ENCODE measurements around the gene ANKMY1.

The ANKMY1 gene

DNA sequence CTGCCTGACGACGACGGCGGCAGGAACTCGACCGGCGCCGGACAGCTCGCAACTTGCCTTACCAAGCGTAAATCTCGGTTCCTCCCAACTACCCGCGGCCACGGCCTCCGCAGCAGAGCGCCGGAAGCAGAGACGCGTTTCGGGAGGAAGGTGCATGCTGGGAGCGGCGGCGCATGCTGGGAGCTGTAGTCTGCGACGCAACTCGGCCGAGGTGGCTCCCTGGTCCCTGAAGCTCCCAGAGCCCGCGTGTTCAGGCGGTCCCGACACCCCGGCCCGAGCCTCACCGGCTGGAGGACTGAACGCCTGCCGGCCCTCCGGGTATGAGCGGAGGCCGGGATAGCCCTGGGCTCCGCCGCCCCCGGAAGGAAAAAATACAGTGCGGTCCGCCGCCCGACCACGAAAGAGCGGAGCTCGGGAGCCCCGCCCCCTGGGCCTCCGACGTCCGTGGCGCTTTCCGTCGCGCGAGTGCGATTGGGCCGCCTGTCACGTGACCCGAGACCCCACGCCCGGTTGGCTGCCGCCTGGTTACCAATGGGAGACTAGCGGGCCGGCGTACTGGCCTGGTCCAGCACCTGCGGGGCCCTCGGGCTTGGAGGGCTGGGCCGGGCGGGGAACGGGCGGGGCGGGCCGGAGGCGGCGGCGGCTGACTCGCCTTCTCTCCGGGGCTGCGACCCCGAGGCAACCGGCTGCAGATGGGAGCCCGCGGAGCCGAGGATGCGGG, 28.6 kb upstream of the ANKMY1 start, which contains the start of gene CAPN10 (continued):
- TF ChIP-seq ZNF704 (tag by site-specific recombination; IDR thresholded peaks at IDR 0.05), result no peak
- peak; percentile 80 for TF ChIP-seq SP3 (tag by site-specific recombination; IDR thresholded peaks at IDR 0.05)
- no peak for TF ChIP-seq ZNF155 (tag by site-specific recombination; IDR thresholded peaks at IDR 0.05)
- TF ChIP-seq GFI1B (tag by site-specific recombination; IDR thresholded peaks at IDR 0.05), result peak; percentile 86; the same call in 1 of the 2 replicates
- TF ChIP-seq, protein P1, sequence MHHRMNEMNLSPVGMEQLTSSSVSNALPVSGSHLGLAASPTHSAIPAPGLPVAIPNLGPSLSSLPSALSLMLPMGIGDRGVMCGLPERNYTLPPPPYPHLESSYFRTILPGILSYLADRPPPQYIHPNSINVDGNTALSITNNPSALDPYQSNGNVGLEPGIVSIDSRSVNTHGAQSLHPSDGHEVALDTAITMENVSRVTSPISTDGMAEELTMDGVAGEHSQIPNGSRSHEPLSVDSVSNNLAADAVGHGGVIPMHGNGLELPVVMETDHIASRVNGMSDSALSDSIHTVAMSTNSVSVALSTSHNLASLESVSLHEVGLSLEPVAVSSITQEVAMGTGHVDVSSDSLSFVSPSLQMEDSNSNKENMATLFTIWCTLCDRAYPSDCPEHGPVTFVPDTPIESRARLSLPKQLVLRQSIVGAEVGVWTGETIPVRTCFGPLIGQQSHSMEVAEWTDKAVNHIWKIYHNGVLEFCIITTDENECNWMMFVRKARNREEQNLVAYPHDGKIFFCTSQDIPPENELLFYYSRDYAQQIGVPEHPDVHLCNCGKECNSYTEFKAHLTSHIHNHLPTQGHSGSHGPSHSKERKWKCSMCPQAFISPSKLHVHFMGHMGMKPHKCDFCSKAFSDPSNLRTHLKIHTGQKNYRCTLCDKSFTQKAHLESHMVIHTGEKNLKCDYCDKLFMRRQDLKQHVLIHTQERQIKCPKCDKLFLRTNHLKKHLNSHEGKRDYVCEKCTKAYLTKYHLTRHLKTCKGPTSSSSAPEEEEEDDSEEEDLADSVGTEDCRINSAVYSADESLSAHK (tag by site-specific recombination; IDR thresholded peaks at IDR 0.05), result peak; percentile 0; the same call in 1 of the 2 replicates
- 0 out of 2 replicates have a peak, but pooled peaks have one; percentile 20 for TF ChIP-seq ZNF610 (tag by site-specific recombination; IDR thresholded peaks at IDR 0.05; ENCODE audit: borderline replicate concordance)
- TF ChIP-seq ZNF133 (tag by site-specific recombination; IDR thresholded peaks at IDR 0.05), result no peak
- TF ChIP-seq ZNF561 (tag by site-specific recombination; IDR thresholded peaks at IDR 0.05; ENCODE audit: borderline replicate concordance), result 0 out of 2 replicates have a peak, but pooled peaks have one; percentile 47
- no peak for TF ChIP-seq KLF7 (tag by site-specific recombination; IDR thresholded peaks at IDR 0.05; ENCODE audit: borderline replicate concordance)
- TF ChIP-seq ZNF202 (tag by site-specific recombination; IDR thresholded peaks at IDR 0.05; ENCODE audit: borderline replicate concordance), result no peak
- TF ChIP-seq WT1 (tag by site-specific recombination; IDR thresholded peaks at IDR 0.05), result peak; percentile 21; the same call in 1 of the 2 replicates
- TF ChIP-seq SP2 (tag by site-specific recombination; IDR thresholded peaks at IDR 0.05), result peak; percentile 76
- no peak for TF ChIP-seq ZNF544 (tag by site-specific recombination; IDR thresholded peaks at IDR 0.05)
- TF ChIP-seq, protein P2, sequence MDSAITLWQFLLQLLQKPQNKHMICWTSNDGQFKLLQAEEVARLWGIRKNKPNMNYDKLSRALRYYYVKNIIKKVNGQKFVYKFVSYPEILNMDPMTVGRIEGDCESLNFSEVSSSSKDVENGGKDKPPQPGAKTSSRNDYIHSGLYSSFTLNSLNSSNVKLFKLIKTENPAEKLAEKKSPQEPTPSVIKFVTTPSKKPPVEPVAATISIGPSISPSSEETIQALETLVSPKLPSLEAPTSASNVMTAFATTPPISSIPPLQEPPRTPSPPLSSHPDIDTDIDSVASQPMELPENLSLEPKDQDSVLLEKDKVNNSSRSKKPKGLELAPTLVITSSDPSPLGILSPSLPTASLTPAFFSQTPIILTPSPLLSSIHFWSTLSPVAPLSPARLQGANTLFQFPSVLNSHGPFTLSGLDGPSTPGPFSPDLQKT (IDR thresholded peaks at IDR 0.05; ENCODE audit: borderline replicate concordance, low read depth, low read length), result peak; percentile 71; the same call in 1 of the 2 replicates
- no peak for TF ChIP-seq ZNF23 (tag by site-specific recombination; IDR thresholded peaks at IDR 0.05; ENCODE audit: borderline replicate concordance)
- TF ChIP-seq PBX3 (CRISPR knock-in tag; IDR thresholded peaks at IDR 0.05), result 0 out of 2 replicates have a peak, but pooled peaks have one; percentile 73
- TF ChIP-seq ZNF654 (tag by site-specific recombination; IDR thresholded peaks at IDR 0.05; ENCODE audit: low read depth), result no peak
- TF ChIP-seq ZNF132 (tag by site-specific recombination; IDR thresholded peaks at IDR 0.05; ENCODE audit: borderline replicate concordance), result no peak
- TF ChIP-seq KLF1 (tag by site-specific recombination; IDR thresholded peaks at IDR 0.05), result no peak
- no peak for TF ChIP-seq ZNF302 (tag by site-specific recombination; IDR thresholded peaks at IDR 0.05; ENCODE audit: low read depth)
- TF ChIP-seq PRDM10 (tag by site-specific recombination; IDR thresholded peaks at IDR 0.05), result peak; percentile 27; the same call in 1 of the 2 replicates
- no peak for TF ChIP-seq ZNF521 (tag by site-specific recombination; IDR thresholded peaks at IDR 0.05)
- TF ChIP-seq ZNF488 (tag by site-specific recombination; IDR thresholded peaks at IDR 0.05), result no peak
- peak; percentile 66 for TF ChIP-seq ZBTB17 (tag by site-specific recombination; IDR thresholded peaks at IDR 0.05)

Data from HEK293 (cell line).